Eye (tissue), 1 donor: ENCODE data around the gene ANAPC4.

Source experiments
- DNase-seq: peaks from one replicate; pipeline ENCODE4 v3.0.0-alpha.2; 2015

The ANAPC4 gene

DNA sequence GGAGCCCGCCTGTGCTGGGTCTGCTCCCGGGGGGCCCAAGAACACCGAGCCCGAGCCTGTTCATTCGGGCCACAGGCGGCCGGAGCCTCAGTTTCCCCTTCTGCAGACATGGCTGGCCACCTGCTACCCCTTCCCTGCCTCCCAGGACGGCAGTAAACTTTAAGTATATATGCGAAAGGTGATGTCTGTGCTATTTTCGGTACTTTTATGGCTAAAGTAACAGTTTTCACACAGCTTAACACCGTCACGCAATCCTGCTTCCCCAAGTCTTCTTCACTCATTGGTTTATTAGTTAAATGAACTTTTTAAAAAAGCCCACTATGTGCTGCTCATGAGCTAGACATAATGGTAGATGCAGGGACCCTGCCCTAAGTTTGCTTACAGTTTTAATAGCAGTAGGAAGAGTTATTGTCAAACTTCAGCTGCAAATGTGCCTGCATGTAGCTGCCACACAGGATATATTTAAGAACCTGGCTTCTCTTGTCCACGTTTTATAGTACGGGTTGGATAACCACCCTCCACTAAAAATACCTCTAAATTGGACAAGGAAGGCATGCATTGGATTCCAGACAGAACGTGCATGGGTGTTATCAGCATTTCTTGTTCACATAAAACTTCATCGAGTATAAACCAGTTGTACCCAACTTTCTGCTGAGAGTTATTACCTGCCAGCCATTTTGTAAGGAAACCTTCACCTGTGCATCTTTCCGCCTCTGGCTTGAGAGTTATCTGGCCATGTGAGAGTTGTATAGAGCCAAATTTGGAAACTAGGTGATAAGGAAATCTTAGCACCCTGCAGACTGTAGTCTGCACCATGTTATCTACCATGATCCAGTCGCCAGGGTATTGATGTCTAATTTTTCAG lies 741 bp downstream of the ANAPC4 start:
- no peak for DNase-seq

DNA sequence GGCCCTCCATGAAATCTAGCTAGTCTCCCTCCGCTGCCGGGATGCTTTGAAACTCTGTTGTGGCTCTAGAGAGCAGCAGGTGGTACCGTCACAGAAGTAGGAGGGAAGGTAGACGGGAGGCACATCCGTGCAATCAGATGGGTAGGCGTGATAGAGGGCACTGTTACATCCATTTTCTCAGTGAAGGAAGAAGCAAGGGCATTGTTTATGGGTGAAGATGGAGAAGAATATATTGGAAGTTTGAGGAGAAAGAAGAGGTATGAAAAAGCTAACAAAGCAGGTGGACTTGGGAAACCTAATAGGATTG lies 1.3 kb downstream of the ANAPC4 start:
- no peak for DNase-seq

DNA sequence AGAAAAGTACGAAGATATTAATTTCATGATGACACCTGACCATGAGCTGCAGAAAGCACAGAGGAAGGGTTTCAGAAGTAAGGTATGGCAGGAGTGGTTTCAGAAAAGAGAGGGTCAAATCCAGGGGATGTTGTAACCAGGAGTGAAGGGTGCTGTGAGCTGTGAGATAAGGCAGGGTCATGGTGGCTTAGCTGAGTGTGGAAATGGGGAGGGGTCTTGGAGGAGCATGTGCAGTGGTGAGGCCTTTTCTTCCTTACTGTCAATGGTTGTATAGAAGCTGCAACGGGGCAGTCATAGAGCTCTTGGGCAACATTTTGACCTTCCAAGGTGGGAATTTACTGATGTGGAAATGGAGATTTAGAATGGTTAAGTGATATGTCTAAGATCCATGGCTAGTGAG lies 2.5 kb downstream of the ANAPC4 start:
- DNase-seq: no peak

DNA sequence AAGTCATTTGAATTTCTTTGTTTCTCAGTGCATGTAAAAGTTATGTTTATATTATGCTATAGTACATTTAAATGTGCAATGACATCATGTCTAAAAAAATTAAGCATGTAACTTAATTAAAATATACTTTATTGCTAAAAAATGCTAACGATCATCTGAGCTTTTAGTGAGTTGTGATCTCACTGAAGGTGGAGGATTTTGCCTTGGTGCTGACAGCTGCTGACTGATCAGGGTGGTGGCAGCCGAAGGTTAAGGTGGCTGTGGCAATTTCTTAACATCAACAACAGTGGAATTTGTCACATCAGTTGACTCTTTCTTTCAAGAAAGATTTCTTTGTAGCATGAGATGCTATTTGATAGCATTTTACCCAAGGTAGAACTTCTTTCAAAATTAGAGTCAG lies 6.6 kb downstream of the ANAPC4 start:
- no peak for DNase-seq

GRCh38 chr4:25386926-25387325 lies 9.9 kb downstream of the ANAPC4 start:
- DNase-seq: no peak

DNA sequence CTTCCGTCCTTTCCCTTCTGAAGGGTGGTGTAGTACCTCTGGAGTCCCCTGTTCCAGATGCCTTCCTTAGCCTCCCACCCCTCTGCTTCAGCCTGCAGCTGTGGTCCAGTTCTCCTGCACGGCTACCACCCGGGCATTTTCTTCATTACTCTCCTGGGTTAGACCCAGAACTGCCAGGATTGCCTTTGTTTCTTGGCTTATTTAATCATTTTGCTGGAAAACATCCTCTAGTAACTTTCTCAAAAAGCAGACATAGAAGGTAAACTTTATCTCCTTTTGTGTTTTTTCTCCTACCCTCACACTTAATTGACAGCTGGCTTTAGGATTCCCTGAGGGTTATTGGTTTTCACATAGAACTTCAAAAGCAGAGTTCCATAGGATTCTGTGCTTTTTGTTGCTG lies 20.2 kb downstream of the ANAPC4 start:
- no peak for DNase-seq

GRCh38 chr4:25399510-25399909 lies 22.4 kb downstream of the ANAPC4 start:
- no peak for DNase-seq

DNA sequence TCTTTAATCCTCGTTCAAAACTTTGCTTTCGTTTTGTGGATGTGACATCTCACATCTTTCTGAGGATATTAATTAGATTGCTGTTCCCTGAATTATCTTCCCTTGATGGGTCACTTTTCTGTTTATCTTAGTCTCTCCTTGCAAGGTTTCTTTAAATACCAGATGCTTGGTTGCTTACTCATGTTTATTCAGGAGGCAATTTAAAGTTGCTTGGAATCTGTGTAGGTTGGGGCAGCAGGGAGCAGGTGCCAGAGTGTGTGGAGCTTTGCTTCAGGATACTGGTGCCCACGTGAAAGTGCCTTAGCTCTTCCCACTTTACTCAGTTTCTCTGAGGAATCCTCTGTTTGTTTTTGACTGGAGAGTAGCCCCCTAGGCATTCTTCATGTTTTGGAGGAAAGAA lies 24.0 kb downstream of the ANAPC4 start:
- DNase-seq: no peak

DNA sequence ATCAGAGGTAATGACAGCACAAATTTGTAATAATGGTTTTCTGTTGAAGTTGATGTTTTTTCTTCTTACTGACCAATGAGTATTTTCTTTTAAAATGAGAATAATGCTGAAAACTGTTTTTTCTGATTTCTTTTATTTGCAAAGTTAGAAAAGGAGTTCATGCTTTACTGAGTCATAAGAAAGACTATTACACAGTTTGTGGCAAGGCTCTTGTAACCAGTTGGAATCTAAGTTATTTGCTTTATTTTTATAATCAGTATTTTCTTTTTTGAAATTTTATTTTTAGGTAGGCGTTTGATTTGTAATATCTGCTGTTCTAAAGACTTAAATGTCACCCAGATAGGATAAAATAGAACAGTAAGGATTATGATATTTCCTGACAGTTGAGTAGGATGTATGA lies 25.5 kb downstream of the ANAPC4 start:
- DNase-seq: no peak

DNA sequence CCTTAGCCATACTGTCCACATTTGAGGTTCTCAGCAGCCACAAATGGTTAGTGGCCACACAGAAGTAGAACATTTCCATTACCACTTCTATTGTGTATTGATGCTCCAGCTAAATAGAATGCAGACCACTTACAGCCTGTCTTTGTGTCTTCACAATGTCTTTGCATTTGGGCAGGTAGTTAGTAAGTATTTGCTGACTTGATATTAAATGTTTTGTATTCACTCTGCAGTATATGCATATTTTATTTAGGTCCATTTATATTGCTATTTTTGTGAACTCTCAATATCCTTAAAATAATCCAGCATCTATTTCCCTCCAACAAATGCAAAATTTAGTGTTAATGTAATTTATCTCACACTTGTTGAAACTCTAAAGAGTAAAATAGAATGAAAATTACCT lies 26.6 kb downstream of the ANAPC4 start:
- DNase-seq: no peak

DNA sequence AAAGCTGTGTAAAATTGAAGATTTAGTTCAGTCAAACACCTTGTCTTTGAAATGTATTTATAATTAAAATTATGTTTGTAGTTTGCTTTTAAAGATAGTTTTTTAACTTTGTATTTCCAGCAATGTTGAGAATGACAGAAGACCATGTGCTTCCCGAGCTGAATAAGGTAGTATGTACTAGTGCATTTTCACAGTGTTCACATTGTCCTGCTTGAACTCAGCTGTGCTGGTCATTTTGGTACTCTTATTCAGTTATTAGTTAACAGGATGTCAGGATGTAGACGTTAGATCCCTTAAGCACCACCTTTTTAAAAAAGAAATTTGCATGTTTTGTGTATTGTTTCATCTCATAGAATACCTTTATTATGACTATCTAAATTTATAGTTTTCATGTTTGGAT lies 28.4 kb downstream of the ANAPC4 start:
- no peak for DNase-seq

GRCh38 chr4:25406081-25406692 lies 29.1 kb downstream of the ANAPC4 start:
- no peak for DNase-seq

DNA sequence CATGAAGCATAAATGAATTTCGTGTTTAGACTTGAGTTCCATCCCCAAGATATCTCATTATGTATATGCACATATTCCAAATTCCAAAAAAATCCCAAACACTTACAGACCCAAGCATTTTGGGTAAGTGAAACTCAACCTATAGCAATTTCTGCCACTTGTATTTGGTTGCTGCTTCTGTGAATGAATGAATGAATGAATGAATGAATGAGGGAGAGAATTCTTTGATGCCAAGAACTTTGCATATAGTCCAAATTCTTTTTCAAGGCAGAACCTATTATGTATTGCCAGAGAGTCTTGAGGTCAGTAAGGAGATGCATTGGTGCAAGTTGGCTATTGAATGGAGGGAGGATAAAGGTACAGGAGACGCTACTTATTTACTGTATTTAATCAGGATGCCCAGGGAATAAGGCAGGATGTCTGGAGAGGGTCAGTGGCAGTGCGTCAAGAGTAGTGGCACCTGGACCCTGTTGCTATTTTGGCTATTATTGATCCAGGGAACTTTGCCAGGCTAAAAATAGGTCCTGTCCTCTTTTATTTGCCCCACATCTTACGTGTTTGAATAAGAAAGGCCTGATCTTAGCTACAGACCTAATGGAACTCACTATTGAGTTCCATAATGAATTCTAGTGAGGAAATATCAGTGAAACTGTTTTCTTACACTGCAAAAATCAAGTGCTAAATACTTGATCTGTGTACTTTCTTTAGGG lies 33.9 kb downstream of the ANAPC4 start:
- DNase-seq: no peak

GRCh38 chr4:25413261-25413660 lies 36.2 kb downstream of the ANAPC4 start:
- DNase-seq: no peak

DNA sequence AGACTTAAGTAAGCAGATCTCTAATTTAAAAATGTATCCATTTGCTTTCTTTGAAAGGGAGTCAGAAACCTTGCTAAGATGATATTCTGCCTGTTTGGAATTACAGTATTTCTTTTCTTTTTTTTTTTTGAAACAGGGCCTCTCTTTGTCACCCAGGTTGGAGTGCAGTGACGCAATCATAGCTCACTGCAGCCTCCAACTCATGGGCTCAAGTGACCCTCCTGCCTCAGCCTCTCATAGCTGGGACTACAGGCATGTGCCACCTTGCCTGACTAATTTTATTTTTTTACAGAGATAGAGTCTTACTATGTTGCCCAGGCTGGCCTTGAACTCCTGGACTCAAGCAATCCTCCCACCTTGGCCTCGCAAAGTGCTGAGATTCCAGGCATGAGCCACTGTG lies 40.0 kb downstream of the ANAPC4 start:
- DNase-seq: no peak

DNA sequence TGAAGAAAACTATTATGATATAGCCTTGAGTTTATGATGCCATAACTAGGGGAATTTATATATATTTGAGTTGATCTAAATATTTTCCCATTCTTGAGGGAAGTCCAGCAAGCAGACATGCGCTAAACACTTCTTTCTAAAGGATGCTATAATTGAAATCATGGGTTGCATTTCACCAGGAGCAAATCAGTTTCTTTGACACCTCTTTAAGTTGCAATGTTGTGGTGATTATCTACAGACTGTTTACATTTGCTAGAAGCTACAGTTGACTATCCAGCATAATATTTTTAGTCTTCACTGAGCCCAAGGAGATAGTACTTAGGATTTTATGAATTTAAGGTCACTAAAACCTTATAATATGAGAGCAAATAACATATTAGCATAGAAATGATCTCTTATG lies 43.9 kb downstream of the ANAPC4 start:
- DNase-seq: no peak

- DNase-seq: no peak
Measured at GRCh38 chr4:25421816-25422525, 44.9 kb downstream of the ANAPC4 start.

DNA sequence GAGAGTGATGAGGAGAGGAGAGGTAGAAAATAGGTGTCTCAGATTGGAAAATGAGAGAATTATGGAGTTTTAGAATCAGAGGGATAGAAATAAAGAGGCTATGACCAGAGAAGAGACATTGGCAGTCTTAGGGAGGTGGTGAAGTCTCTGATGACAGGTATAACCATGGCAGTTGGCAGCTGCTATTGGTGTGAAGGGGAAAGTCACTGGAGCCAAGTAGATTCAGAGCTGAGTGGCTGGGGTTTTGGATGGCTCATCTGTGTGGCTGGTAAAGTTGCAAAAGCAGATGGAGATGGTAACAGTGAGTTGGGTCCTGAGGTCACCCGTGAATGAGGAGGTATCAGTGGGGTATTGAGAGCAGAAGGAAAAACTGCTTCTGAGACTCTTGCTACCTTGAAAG lies 46.5 kb downstream of the ANAPC4 start:
- no peak for DNase-seq

DNA sequence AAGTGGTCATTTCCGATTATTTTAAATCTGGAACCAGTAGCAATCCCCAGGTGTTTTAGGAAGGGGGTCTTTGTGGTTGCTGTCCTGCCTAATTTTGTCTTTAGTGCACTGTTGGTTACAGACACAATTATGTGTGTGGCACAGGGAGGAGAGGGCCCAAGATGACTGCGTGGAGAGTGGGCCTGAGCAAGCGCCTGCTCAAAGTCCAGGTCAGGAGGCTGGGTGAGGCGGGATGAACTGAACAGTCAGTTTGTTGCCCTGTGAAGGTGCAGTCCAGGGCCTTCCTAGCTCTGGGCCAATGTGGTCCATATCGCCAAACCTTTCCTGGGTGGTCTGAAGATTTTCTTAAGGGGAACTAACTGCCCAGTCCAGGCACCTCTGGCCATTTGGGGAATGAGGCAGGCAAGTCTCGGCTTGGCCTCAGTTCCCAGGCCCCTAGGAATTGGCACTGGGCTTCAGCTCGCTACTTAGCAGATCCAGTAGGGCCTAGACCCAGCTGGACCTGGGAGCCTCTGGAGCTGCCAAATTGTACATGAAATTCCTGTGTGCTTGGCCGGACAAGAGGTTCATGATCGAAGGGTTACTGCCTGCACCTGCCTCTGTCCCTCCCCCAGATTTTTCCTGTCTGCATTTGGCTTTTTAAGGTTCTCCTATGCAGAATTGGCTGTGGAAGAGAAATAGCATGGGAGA lies 47.6 kb downstream of the ANAPC4 start:
- DNase-seq: no peak

- DNase-seq: no peak
Measured at GRCh38 chr4:25425361-25425760, 48.3 kb downstream of the ANAPC4 start.

DNA sequence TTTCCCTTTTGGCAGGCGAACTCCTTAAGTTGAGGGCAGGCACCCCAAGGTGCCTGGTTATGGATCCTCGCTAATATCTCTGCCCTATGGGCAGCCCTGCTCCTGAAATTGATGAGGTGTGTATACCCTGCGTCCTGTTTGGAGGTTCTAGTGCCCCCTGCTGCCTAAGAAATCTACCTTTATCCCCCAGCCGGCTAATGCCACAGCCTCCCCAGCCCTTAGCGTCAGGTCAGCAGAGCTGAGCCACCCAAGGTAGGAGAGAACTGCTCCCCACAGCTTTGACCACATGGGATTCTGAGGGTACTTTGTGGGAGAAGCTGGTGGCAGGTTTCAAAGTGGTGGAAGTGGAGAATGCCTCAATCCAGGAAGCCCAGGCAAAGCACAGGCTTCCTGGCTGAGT lies 50.8 kb downstream of the ANAPC4 start:
- DNase-seq: no peak

GRCh38 chr4:25430630-25431029 lies 53.6 kb downstream of the ANAPC4 start:
- DNase-seq: no peak
